Measurements from ENCODE around the gene IMP4.

GRCh38 chr2:130382313-130382917 lies 39.7 kb downstream of the IMP4 start:
- TF ChIP-seq CTCF (conservative IDR thresholded peaks at IDR 0.05) (no peak), ZFX (IDR thresholded peaks at IDR 0.05) (no peak)

Measured in C4-2B (cell line).